HEK293 (cell line): ENCODE measurements around the gene RCN2.
"Not testable (repeated sequence)": the region's sequence is repeated elsewhere in the genome, so short reads cannot be mapped to it uniquely, and the experiment has no call there.

Experiments used
- CTCF ChIA-PET: fragments of 350-600 bp; formaldehyde crosslinking; extraction: SDS; loops from one replicate; lab custom pipeline; 2021; ENCODE audit warnings: antibody characterized with exemption; lab: Yijun Ruan, JAX
- POLR2A ChIA-PET: fragments of 300-600 bp; formaldehyde crosslinking; extraction: SDS; loops from one replicate; lab custom pipeline; 2020; ENCODE audit warnings: antibody characterized with exemption, inconsistent platforms; lab: Yijun Ruan, JAX
- H3K27ac ChIP-seq: fragments of 200-500 bp; sonication (Bioruptor generic); 2 replicates; pipeline ENCODE4 v1.5.1; 2014; ENCODE audit warnings: low read depth, low read length, control low read depth, inconsistent platforms; ENCODE audit errors: extremely low read depth
- H3K36me3 ChIP-seq, 2 experiments: fragments of 200-500 bp in 1 of 2; sonication (Bioruptor generic) in 1 of 2; 1 replicate in 1 of 2; 2 replicates in 1 of 2; pipeline ENCODE4 v1.5.1; 2014 to 2017; ENCODE audit warnings: inconsistent platforms in 2 of 2, low read length in 2 of 2; ENCODE audit not compliant: control insufficient read depth in 2 of 2, insufficient read depth in 1 of 2
- H3K4me1 ChIP-seq: fragments of 200-500 bp; sonication (Bioruptor generic); 2 replicates; pipeline ENCODE4 v1.5.1; 2014; ENCODE audit warnings: mild to moderate bottlenecking, low read length, inconsistent platforms; ENCODE audit not compliant: control insufficient read depth, insufficient read depth
- H3K4me3 ChIP-seq: 2 replicates; pipeline ENCODE4 v1.5.1; 2011; ENCODE audit warnings: low read depth, mild to moderate bottlenecking, control low read depth, low read length, moderate library complexity
- H3K9me3 ChIP-seq: fragments of 200-500 bp; sonication (Bioruptor generic); 2 replicates; pipeline ENCODE4 v1.5.1; 2014; ENCODE audit warnings: low read depth, low read length, inconsistent platforms; ENCODE audit not compliant: control insufficient read depth, insufficient read depth
- KLF16 ChIP-seq: fragments of 450-650 bp; formaldehyde crosslinking; IDR thresholded peaks from 2 replicates; pipeline ENCODE4 v1.5.1; 2017; ENCODE audit warnings: missing biosample characterization, missing genetic modification characterization
- SP7 ChIP-seq: fragments of 450-650 bp; formaldehyde crosslinking; IDR thresholded peaks from 2 replicates; pipeline ENCODE4 v1.5.1; 2016; ENCODE audit warnings: missing biosample characterization, missing genetic modification characterization
- ZBTB21 ChIP-seq: fragments of 450-650 bp; formaldehyde crosslinking; IDR thresholded peaks from 2 replicates; pipeline ENCODE4 v1.5.1; 2017; ENCODE audit warnings: missing biosample characterization, missing genetic modification characterization
- ZNF16 ChIP-seq: fragments of 450-650 bp; formaldehyde crosslinking; IDR thresholded peaks from 2 replicates; pipeline ENCODE4 v1.5.1; 2016; ENCODE audit warnings: low read depth, missing biosample characterization, missing genetic modification characterization
- ZNF623 ChIP-seq: fragments of 450-650 bp; formaldehyde crosslinking; IDR thresholded peaks from 2 replicates; pipeline ENCODE4 v1.5.1; 2016; ENCODE audit warnings: missing biosample characterization, missing genetic modification characterization
- ZNF747 ChIP-seq: fragments of 450-650 bp; formaldehyde crosslinking; IDR thresholded peaks from 2 replicates; pipeline ENCODE4 v1.5.1; 2016; ENCODE audit warnings: missing biosample characterization, missing genetic modification characterization
- ZSCAN23 ChIP-seq: fragments of 450-650 bp; formaldehyde crosslinking; IDR thresholded peaks from 2 replicates; pipeline ENCODE4 v1.5.1; 2016; ENCODE audit warnings: missing biosample characterization, missing genetic modification characterization
- TF ChIP-seq, protein P1 (sequence below): fragments of 450-650 bp; formaldehyde crosslinking; IDR thresholded peaks from 2 replicates; pipeline ENCODE4 v1.5.1; 2016; ENCODE audit warnings: missing biosample characterization, missing genetic modification characterization, borderline replicate concordance
- TF ChIP-seq, protein P2 (sequence below): fragments of 450-650 bp; formaldehyde crosslinking; IDR thresholded peaks from 2 replicates; pipeline ENCODE4 v1.5.1; 2017; ENCODE audit warnings: missing biosample characterization, missing genetic modification characterization
- TF ChIP-seq, protein P3 (sequence below): fragments of 450-650 bp; formaldehyde crosslinking; IDR thresholded peaks from 2 replicates; pipeline ENCODE4 v1.5.1; 2016; ENCODE audit warnings: missing biosample characterization, missing genetic modification characterization
- TF ChIP-seq, protein P4 (sequence below): fragments of 450-650 bp; formaldehyde crosslinking; conservative IDR thresholded peaks from 2 replicates; pipeline ENCODE4 v1.5.1; 2016; ENCODE audit warnings: low read depth, missing biosample characterization, missing genetic modification characterization
- TF ChIP-seq, protein P5 (sequence below): fragments of 450-650 bp; IDR thresholded peaks from 2 replicates; pipeline ENCODE4 v1.5.1; 2018; ENCODE audit warnings: missing biosample characterization, mild to moderate bottlenecking, missing genetic modification characterization

RCN2 gene

DNA sequence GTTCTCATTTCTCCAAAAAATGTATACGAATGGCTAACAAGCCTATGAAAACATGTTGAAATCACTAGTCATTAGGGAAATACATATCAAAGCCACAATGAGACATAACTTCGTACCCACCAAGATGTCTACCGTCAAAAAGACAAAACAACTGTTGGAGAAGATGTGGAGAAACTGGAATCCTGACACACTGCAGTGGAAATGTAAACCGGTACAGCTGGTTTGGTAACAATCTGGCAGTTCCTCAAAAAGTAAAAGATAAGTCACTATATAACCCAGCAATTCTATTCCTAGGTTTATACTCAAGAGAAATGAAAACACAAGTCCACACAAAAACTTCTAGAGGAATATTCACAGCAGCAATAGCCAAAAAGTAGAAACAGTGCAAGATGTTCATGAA is 33.4 kb upstream of the RCN2 start (continued):
- TF ChIP-seq, protein P1, sequence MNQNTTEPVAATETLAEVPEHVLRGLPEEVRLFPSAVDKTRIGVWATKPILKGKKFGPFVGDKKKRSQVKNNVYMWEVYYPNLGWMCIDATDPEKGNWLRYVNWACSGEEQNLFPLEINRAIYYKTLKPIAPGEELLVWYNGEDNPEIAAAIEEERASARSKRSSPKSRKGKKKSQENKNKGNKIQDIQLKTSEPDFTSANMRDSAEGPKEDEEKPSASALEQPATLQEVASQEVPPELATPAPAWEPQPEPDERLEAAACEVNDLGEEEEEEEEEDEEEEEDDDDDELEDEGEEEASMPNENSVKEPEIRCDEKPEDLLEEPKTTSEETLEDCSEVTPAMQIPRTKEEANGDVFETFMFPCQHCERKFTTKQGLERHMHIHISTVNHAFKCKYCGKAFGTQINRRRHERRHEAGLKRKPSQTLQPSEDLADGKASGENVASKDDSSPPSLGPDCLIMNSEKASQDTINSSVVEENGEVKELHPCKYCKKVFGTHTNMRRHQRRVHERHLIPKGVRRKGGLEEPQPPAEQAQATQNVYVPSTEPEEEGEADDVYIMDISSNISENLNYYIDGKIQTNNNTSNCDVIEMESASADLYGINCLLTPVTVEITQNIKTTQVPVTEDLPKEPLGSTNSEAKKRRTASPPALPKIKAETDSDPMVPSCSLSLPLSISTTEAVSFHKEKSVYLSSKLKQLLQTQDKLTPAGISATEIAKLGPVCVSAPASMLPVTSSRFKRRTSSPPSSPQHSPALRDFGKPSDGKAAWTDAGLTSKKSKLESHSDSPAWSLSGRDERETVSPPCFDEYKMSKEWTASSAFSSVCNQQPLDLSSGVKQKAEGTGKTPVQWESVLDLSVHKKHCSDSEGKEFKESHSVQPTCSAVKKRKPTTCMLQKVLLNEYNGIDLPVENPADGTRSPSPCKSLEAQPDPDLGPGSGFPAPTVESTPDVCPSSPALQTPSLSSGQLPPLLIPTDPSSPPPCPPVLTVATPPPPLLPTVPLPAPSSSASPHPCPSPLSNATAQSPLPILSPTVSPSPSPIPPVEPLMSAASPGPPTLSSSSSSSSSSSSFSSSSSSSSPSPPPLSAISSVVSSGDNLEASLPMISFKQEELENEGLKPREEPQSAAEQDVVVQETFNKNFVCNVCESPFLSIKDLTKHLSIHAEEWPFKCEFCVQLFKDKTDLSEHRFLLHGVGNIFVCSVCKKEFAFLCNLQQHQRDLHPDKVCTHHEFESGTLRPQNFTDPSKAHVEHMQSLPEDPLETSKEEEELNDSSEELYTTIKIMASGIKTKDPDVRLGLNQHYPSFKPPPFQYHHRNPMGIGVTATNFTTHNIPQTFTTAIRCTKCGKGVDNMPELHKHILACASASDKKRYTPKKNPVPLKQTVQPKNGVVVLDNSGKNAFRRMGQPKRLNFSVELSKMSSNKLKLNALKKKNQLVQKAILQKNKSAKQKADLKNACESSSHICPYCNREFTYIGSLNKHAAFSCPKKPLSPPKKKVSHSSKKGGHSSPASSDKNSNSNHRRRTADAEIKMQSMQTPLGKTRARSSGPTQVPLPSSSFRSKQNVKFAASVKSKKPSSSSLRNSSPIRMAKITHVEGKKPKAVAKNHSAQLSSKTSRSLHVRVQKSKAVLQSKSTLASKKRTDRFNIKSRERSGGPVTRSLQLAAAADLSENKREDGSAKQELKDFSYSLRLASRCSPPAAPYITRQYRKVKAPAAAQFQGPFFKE (tag by site-specific recombination), result no peak
- no peak for TF ChIP-seq ZNF747 (tag by site-specific recombination)
- TF ChIP-seq, protein P2, sequence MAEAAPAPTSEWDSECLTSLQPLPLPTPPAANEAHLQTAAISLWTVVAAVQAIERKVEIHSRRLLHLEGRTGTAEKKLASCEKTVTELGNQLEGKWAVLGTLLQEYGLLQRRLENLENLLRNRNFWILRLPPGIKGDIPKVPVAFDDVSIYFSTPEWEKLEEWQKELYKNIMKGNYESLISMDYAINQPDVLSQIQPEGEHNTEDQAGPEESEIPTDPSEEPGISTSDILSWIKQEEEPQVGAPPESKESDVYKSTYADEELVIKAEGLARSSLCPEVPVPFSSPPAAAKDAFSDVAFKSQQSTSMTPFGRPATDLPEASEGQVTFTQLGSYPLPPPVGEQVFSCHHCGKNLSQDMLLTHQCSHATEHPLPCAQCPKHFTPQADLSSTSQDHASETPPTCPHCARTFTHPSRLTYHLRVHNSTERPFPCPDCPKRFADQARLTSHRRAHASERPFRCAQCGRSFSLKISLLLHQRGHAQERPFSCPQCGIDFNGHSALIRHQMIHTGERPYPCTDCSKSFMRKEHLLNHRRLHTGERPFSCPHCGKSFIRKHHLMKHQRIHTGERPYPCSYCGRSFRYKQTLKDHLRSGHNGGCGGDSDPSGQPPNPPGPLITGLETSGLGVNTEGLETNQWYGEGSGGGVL (tag by site-specific recombination), result no peak
- TF ChIP-seq ZNF16 (tag by site-specific recombination), result no peak
- TF ChIP-seq, protein P3, sequence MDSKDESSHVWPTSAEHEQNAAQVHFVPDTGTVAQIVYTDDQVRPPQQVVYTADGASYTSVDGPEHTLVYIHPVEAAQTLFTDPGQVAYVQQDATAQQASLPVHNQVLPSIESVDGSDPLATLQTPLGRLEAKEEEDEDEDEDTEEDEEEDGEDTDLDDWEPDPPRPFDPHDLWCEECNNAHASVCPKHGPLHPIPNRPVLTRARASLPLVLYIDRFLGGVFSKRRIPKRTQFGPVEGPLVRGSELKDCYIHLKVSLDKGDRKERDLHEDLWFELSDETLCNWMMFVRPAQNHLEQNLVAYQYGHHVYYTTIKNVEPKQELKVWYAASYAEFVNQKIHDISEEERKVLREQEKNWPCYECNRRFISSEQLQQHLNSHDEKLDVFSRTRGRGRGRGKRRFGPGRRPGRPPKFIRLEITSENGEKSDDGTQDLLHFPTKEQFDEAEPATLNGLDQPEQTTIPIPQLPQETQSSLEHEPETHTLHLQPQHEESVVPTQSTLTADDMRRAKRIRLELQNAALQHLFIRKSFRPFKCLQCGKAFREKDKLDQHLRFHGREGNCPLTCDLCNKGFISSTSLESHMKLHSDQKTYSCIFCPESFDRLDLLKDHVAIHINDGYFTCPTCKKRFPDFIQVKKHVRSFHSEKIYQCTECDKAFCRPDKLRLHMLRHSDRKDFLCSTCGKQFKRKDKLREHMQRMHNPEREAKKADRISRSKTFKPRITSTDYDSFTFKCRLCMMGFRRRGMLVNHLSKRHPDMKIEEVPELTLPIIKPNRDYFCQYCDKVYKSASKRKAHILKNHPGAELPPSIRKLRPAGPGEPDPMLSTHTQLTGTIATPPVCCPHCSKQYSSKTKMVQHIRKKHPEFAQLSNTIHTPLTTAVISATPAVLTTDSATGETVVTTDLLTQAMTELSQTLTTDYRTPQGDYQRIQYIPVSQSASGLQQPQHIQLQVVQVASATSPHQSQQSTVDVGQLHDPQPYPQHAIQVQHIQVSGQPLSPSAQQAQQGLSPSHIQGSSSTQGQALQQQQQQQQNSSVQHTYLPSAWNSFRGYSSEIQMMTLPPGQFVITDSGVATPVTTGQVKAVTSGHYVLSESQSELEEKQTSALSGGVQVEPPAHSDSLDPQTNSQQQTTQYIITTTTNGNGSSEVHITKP, result no peak
- TF ChIP-seq ZNF623 (tag by site-specific recombination), result no peak
- no peak for TF ChIP-seq ZBTB21
- TF ChIP-seq, protein P4, sequence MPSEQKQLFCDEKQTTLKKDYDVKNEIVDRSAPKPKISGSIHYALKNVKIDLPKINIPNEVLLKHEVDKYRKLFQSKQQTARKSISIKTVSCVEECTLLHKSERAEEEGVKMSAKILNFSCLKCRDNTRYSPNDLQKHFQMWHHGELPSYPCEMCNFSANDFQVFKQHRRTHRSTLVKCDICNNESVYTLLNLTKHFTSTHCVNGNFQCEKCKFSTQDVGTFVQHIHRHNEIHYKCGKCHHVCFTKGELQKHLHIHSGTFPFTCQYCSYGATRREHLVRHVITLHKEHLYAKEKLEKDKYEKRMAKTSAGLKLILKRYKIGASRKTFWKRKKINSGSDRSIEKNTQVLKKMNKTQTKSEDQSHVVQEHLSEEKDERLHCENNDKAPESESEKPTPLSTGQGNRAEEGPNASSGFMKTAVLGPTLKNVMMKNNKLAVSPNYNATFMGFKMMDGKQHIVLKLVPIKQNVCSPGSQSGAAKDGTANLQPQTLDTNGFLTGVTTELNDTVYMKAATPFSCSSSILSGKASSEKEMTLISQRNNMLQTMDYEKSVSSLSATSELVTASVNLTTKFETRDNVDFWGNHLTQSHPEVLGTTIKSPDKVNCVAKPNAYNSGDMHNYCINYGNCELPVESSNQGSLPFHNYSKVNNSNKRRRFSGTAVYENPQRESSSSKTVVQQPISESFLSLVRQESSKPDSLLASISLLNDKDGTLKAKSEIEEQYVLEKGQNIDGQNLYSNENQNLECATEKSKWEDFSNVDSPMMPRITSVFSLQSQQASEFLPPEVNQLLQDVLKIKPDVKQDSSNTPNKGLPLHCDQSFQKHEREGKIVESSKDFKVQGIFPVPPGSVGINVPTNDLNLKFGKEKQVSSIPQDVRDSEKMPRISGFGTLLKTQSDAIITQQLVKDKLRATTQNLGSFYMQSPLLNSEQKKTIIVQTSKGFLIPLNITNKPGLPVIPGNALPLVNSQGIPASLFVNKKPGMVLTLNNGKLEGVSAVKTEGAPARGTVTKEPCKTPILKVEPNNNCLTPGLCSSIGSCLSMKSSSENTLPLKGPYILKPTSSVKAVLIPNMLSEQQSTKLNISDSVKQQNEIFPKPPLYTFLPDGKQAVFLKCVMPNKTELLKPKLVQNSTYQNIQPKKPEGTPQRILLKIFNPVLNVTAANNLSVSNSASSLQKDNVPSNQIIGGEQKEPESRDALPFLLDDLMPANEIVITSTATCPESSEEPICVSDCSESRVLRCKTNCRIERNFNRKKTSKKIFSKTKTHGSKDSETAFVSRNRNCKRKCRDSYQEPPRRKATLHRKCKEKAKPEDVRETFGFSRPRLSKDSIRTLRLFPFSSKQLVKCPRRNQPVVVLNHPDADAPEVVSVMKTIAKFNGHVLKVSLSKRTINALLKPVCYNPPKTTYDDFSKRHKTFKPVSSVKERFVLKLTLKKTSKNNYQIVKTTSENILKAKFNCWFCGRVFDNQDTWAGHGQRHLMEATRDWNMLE (tag by site-specific recombination), result no peak
- no peak for TF ChIP-seq ZSCAN23 (tag by site-specific recombination)
- no peak for TF ChIP-seq SP7 (tag by site-specific recombination)
- no peak for TF ChIP-seq KLF16 (tag by site-specific recombination)
- TF ChIP-seq, protein P5, sequence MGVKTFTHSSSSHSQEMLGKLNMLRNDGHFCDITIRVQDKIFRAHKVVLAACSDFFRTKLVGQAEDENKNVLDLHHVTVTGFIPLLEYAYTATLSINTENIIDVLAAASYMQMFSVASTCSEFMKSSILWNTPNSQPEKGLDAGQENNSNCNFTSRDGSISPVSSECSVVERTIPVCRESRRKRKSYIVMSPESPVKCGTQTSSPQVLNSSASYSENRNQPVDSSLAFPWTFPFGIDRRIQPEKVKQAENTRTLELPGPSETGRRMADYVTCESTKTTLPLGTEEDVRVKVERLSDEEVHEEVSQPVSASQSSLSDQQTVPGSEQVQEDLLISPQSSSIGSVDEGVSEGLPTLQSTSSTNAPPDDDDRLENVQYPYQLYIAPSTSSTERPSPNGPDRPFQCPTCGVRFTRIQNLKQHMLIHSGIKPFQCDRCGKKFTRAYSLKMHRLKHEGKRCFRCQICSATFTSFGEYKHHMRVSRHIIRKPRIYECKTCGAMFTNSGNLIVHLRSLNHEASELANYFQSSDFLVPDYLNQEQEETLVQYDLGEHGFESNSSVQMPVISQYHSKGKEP, result no peak

DNA sequence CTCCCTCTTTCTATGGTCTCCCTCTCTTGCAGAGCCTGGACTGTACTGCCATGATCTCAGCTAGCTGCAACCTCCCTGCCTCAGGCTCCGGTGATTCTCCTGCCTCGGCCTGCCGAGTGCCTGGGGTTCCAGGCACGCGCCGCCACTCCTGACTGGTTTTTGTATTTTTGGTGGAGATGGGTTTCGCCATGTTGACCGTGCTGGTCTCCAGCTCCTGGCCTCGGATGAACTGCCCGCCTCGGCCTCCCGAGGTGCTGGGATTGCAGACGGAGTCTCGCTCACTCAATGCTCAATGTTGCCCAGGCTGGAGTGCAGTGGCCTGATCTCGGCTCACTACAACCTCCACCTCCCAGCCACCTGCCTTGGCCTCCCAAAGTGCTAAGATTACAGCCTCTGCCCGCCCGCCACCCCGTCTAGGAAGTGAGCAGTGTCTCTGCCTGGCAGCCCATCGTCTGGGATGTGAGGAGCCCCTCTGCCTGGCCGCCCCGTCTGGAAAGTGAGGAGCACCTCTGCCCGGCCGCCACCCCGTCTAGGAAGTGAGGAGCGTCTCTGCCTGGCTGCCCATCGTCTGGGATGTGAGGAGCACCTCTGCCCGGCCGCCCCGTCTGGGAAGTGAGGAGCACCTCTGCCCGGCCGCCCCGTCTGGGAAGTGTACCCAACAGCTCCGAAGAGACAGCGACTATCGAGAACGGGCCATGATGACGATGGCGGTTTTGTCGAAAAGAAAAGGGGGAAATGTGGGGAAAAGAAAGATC is 32.2 kb upstream of the RCN2 start:
- CTCF ChIA-PET, H3K27ac ChIP-seq, H3K4me3 ChIP-seq, H3K9me3 ChIP-seq, POLR2A ChIA-PET, H3K4me1 ChIP-seq, H3K36me3 ChIP-seq: not testable (repeated sequence)

DNA sequence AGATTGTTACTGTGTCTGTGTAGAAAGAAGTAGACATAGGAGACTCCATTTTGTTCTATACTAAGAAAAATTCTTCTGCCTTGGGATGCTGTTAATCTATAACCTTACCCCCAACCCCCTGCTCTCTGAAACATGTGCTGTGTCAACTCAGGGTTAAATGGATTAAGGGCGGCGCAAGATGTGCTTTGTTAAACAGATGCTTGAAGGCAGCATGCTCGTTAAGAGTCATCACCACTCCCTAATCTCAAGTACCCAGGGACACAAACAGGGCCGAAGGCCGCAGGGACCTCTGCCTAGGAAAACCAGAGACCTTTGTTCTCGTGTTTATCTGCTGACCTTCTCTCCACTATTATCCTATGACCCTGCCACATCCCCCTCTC is 31.6 kb upstream of the RCN2 start:
- H3K36me3 ChIP-seq, H3K4me1 ChIP-seq, H3K9me3 ChIP-seq, H3K4me3 ChIP-seq, CTCF ChIA-PET, POLR2A ChIA-PET, H3K27ac ChIP-seq: not testable (repeated sequence)
